Nephron (organoid): ENCODE measurements around the gene RBM28.

Source experiments
- H3K27ac Mint-ChIP-seq, 3 experiments: 2 replicates each; pipeline ENCODE4 v1.8.0; 2020; ENCODE audit warnings: mixed read lengths in 3 of 3, mild to moderate bottlenecking in 2 of 3, moderate library complexity in 1 of 3
- H3K27me3 Mint-ChIP-seq: 2 replicates; pipeline ENCODE4 v1.8.0; 2021; ENCODE audit warnings: low read depth, mild to moderate bottlenecking, moderate library complexity, mixed read lengths
- H3K36me3 Mint-ChIP-seq: 2 replicates; pipeline ENCODE4 v1.8.0; 2020; ENCODE audit warnings: low read depth, mixed read lengths
- H3K4me1 Mint-ChIP-seq: 2 replicates; pipeline ENCODE4 v1.8.0; 2020; ENCODE audit warnings: mixed read lengths
- H3K4me3 Mint-ChIP-seq, 3 experiments: 2 replicates each; pipeline ENCODE4 v1.8.0; 2020; ENCODE audit warnings: mild to moderate bottlenecking in 3 of 3, mixed read lengths in 3 of 3, moderate library complexity in 2 of 3
- H3K9me3 Mint-ChIP-seq: 2 replicates; pipeline ENCODE4 v1.8.0; 2020; ENCODE audit warnings: mixed read lengths
- TF ChIP-seq, protein P1 (sequence below), 3 experiments: fragments of 200-600 bp; sonication (generic); IDR thresholded peaks; one replicate each; pipeline ENCODE4 v1.5.0; 2021; ENCODE audit warnings: antibody characterized with exemption in 3 of 3; ENCODE audit not compliant: unreplicated experiment in 3 of 3

The RBM28 gene

DNA sequence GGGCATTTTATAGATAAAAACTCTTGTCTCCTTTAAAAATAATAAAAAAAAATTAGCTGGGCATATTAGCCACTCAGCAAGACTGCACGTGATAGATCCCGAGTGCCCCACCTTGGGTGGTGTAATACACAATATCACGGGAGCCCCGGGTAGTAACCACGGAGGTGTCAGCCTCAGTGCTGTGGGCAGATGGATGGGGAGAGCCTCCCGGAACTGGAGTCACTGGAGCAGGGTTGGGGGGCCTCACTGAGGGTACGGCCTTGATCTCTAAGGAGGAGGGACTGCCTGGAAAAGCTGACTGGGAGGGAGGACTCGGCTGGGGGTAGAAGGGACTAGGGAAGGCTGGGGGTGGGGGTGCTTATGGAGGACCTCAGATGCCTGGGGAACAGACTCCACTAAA, 90.0 kb downstream of the RBM28 start:
- no peak overlapping the region for H3K4me3 Mint-ChIP-seq
- peaks cover 6% of the 10 kb centered on the region for H3K27me3 Mint-ChIP-seq
- H3K9me3 Mint-ChIP-seq: peaks cover 3% of the 10 kb centered on the region
- TF ChIP-seq, protein P1, sequence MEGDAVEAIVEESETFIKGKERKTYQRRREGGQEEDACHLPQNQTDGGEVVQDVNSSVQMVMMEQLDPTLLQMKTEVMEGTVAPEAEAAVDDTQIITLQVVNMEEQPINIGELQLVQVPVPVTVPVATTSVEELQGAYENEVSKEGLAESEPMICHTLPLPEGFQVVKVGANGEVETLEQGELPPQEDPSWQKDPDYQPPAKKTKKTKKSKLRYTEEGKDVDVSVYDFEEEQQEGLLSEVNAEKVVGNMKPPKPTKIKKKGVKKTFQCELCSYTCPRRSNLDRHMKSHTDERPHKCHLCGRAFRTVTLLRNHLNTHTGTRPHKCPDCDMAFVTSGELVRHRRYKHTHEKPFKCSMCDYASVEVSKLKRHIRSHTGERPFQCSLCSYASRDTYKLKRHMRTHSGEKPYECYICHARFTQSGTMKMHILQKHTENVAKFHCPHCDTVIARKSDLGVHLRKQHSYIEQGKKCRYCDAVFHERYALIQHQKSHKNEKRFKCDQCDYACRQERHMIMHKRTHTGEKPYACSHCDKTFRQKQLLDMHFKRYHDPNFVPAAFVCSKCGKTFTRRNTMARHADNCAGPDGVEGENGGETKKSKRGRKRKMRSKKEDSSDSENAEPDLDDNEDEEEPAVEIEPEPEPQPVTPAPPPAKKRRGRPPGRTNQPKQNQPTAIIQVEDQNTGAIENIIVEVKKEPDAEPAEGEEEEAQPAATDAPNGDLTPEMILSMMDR (IDR thresholded peaks at IDR 0.05; ENCODE audit: unreplicated experiment in 3 of 3): no peak
- H3K4me1 Mint-ChIP-seq: peaks cover 5% of the 10 kb centered on the region
- H3K27ac Mint-ChIP-seq: no peak overlapping the region
- no peaks in the 10 kb centered on the region for H3K36me3 Mint-ChIP-seq

DNA sequence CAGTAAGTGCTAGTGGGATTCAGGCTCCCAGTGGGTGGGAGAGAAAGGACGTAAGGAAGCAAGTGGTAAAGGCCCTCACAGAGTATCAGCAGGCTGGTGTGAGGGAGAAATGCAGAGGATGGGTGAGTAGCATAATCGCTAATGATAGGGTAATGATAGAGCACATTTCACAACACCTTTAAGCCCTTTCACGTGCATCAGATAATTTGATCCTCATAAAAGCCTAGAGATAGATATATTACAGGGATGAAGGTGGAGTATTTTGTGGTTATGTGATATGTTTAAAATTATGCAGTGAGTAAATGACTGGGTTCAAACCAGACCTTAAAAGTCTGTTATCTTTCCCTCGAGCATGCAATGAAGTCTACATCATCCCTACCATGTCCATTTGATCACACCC, 92.4 kb downstream of the RBM28 start:
- H3K27me3 Mint-ChIP-seq: peaks cover 6% of the 10 kb centered on the region
- no peaks in the 10 kb centered on the region for H3K9me3 Mint-ChIP-seq
- TF ChIP-seq, protein P1 (IDR thresholded peaks at IDR 0.05; ENCODE audit: unreplicated experiment in 3 of 3): no peak
- no peak overlapping the region for H3K4me3 Mint-ChIP-seq
- H3K36me3 Mint-ChIP-seq: no peaks in the 10 kb centered on the region
- peaks cover 6% of the 10 kb centered on the region for H3K4me1 Mint-ChIP-seq
- H3K27ac Mint-ChIP-seq: no peak overlapping the region
